Gastroesophageal sphincter (tissue), 3 donors: ENCODE results near the gene ARHGAP26.

Experiments used
- POLR2A ChIP-seq, 2 donors: fragments of 450-650 bp; IDR thresholded peaks; one replicate each; pipeline ENCODE4 v1.6.1; 2017; ENCODE audit warnings: antibody characterized with exemption in 2 of 2, mild to moderate bottlenecking in 2 of 2, moderate library complexity in 1 of 2
- TF ChIP-seq, protein P1 (sequence below), 4 experiments: fragments of 200-600 bp in 2 of 4; fragments of 450-650 bp in 2 of 4; sonication (generic) in 1 of 4; IDR thresholded peaks; one replicate each; pipeline ENCODE4 v1.5.1; 2017 to 2019; ENCODE audit warnings: antibody characterized with exemption in 4 of 4, mild to moderate bottlenecking in 2 of 4, moderate library complexity in 2 of 4

DNA sequence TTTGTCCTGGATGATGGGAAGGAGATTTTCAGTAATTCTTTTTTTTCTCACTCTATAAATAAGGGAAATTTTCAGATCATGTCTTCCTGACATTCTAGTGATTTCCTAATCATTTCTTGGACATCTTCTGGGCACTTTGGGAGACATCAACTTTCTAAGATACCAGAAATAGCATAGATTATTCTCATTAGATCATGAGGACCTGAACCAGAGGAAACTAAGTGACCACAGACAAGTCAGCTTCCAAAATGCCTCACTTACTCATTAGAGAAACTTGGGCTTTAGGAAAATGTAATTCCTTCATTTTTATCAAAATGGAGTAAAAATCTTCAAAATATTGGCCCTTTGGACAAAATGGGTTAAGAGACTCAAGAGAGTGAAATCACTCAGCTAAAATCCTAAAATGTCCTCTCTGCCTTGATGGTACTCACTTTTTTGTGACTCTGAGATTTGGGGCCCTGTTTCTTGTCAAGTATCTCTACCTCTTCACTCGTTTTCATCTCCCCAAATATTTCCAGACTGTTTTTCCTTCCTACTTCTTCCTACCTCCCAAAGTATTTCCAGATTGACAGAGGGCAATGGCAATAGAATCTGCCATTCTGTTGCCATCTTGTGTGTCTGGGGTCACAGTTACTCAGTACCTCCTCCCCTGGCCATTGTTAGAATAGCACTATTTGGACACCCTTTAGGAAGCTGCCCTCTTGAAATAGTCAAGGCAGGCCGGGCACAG is 438.8 kb downstream of the ARHGAP26 start:
- TF ChIP-seq, protein P1, sequence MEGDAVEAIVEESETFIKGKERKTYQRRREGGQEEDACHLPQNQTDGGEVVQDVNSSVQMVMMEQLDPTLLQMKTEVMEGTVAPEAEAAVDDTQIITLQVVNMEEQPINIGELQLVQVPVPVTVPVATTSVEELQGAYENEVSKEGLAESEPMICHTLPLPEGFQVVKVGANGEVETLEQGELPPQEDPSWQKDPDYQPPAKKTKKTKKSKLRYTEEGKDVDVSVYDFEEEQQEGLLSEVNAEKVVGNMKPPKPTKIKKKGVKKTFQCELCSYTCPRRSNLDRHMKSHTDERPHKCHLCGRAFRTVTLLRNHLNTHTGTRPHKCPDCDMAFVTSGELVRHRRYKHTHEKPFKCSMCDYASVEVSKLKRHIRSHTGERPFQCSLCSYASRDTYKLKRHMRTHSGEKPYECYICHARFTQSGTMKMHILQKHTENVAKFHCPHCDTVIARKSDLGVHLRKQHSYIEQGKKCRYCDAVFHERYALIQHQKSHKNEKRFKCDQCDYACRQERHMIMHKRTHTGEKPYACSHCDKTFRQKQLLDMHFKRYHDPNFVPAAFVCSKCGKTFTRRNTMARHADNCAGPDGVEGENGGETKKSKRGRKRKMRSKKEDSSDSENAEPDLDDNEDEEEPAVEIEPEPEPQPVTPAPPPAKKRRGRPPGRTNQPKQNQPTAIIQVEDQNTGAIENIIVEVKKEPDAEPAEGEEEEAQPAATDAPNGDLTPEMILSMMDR (IDR thresholded peaks at IDR 0.05): no peak
- no peak for TF ChIP-seq POLR2A (IDR thresholded peaks at IDR 0.05)
